KOPT-K1 (cell line): ENCODE results near the gene CDC14B.

Experiments
- H3K27ac ChIP-seq: fragments of 200-600 bp; sonication (generic); 2 replicates; pipeline ENCODE4 v1.5.1; 2016; ENCODE audit warnings: antibody characterized with exemption, mild to moderate bottlenecking, low read depth, low read length; ENCODE audit not compliant: poor library complexity, severe bottlenecking
- H3K36me3 ChIP-seq: fragments of 200-600 bp; sonication (generic); 2 replicates; pipeline ENCODE4 v1.5.1; 2017; ENCODE audit warnings: antibody characterized with exemption, mild to moderate bottlenecking, low read length, moderate library complexity; ENCODE audit not compliant: insufficient read depth
- H3K9me3 ChIP-seq: fragments of 200-600 bp; sonication (generic); 2 replicates; pipeline ENCODE4 v1.5.1; 2017; ENCODE audit warnings: antibody characterized with exemption, low read length, mild to moderate bottlenecking; ENCODE audit not compliant: insufficient read depth, poor library complexity, severe bottlenecking

Gene CDC14B

DNA sequence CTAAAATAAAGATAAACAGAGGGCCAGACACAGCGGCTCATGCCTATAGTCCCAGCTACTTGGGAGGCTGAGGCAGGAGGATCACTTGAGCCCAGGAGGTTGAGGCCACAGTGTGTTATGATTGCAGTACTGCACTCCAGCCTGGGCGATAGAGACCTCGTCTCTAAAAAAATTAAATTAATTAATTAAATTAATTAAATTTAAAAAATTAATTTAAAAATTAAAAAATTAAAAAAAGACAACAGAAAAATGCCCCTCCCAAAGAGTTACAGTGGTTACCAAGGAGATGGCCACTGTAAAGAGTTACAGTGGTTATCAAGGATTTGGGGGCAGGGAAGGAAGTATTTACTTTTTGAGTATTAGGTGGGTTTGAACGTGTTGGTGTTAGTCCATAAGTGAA lies 38.3 kb downstream of the CDC14B start:
- no peaks in the 10 kb centered on the region for H3K36me3 ChIP-seq
- no peak overlapping the region for H3K27ac ChIP-seq
- no peaks in the 10 kb centered on the region for H3K9me3 ChIP-seq

DNA sequence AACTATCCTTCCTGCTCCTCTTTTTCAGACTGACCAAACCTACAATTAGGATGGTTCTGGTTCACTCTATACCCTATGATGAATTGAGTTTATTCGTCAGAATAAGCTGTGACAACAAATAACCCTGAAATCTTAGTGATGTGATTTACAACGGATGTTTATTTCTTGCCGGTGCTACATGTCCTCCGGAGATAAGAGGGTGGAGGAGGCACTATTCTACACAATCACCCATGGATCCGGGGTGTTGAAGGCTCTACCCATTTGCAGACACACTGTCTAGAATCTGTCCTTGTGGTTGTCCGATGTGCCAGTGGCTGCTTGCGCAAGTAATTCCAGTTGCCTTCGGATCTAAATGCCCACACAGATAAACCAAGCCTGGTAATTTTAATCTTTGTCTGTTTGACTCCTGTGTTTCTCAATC lies 44.7 kb downstream of the CDC14B start:
- Histone ChIP-seq H3K27ac (no peak overlapping the region), H3K9me3 (no peaks in the 10 kb centered on the region), H3K36me3 (no peaks in the 10 kb centered on the region)

DNA sequence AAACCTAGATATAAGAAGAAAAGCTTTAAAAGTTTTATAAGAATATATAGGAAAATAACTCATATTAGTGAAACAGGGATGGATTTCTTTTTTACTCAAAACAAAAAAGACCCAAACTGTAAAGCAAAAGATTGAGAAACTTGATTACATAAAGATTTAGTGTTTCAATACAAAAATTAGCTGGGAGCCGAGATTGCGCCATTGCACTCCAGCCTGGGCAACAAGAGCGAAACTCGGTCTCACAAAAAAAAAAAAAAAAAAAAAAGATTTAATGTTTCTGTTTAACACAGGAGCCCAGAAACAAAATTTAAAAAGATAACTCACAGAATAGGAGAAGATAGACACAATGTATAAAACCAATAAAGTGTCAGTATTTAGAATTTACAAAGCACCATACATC lies 45.2 kb downstream of the CDC14B start:
- Histone ChIP-seq H3K36me3 (no peaks in the 10 kb centered on the region), H3K9me3 (no peaks in the 10 kb centered on the region), H3K27ac (no peak overlapping the region)

DNA sequence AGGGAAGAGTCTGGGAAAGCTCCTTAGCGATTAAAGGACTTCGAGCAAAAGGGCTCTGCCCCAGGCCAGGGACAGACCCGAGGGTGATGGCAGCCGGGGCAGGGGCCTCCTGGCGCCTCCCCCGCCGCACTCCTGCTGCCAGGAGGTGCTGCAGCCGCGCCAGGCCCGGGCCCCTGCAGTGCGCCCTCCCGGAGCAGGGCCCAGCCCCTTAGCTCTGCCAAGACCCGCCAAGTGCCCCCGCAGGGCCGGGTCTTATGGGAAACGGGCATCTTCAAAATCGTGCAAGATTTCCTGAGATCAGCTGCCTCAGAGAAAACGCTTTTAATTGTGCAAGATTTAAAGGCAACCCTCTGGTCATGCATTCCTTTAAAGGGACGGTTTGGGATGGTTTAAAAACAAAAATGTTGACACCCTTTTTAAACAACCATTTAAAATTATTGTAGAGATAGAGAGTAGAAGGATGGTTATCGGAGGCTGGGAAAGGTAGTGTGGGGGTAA lies 52.4 kb downstream of the CDC14B start:
- H3K27ac ChIP-seq = no peak overlapping the region
- no peaks in the 10 kb centered on the region for H3K36me3 ChIP-seq
- no peaks in the 10 kb centered on the region for H3K9me3 ChIP-seq

DNA sequence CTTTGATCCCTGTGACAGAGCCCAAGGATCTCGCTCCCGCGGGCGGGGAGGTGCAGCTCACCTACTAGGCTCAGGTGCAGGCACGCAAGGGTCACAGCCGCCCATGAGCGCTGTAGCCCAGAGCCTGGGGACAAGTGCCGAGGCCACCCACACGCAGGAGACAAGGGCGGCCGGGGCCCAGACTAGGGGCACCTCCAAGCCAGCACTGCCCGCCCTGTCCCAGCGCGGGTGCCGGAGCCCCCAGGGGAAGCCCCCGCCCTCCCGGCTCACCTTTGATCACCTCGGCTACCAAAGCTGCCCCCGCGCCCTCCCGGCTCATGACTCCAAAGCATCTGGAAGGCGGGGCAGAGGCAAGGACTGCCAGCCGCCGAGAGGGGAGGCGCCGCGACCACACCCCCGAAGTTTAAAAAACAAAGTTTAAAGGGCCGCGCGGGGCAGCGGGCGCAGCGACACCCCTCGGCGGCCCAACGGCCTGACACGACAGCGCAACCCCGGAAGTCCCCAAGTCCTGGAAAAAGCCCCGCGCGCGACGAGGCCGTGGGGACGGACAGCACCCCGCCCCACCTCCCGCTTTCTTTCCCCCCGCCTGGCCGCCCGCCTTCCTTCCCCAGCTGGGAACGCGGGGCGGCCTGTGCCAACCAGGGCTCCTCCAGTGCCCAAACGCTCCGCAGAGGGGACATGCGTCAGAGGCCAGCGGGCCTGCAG lies 53.0 kb downstream of the CDC14B start:
- Histone ChIP-seq H3K9me3 (no peaks in the 10 kb centered on the region), H3K36me3 (no peaks in the 10 kb centered on the region), H3K27ac (no peak overlapping the region)

DNA sequence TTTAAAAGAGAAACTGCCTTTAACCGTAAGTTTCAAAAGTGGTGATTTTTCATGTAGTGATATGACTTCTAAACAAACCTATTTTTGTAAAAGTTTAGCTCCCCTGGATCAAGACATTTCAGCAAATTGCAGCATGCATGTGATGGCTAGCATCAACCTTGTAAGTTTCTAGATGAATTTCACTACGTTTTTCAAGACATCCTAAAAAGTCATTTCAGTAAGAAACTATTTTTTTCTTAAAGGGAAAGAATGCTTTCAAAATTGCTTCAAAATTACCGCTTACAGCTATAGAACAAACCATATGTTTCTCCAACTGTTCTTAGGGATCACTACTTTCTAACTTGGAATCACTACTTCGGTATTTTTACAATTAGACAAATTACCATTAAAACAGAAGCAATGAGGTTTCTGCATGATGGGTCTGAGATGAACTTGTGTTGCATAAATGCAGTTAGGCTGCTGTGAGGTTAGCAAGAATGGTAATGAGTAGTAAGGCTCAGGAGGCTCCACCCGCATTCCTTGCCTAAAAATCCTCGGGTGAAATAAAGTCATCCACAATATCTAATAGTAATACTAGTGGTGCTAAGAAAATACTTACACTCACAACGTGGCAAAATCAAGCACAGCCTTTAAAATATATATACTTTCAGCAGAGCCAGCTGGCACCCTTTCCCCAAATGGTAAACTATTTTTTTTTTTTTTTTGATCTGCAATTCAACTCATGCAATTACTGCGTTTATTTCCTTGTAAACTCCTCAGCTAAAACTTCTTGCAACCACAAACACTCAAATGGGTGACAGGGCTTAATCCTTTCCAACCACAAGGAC lies 53.8 kb downstream of the CDC14B start:
- Histone ChIP-seq H3K9me3 (no peaks in the 10 kb centered on the region), H3K36me3 (no peaks in the 10 kb centered on the region), H3K27ac (no peak overlapping the region)

DNA sequence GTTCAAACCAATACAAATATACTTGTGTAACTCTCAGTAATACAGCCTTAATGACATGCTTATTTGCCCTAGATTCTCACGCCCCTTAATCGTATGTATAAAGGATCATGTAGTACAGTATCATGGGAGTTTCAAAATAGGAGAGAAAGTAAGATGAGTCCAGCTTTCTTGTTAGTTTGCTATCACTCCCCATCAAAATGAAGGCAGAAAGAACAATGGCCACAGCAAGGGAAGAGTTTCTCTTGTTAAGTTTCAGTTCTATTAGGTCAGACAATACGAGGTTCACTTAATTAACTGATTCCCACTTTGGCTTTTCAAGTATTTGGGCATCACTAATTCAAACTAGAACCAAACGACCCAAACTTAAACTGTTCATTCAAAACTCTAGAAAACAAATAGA lies 55.4 kb downstream of the CDC14B start:
- no peak overlapping the region for H3K27ac ChIP-seq
- no peaks in the 10 kb centered on the region for H3K36me3 ChIP-seq

DNA sequence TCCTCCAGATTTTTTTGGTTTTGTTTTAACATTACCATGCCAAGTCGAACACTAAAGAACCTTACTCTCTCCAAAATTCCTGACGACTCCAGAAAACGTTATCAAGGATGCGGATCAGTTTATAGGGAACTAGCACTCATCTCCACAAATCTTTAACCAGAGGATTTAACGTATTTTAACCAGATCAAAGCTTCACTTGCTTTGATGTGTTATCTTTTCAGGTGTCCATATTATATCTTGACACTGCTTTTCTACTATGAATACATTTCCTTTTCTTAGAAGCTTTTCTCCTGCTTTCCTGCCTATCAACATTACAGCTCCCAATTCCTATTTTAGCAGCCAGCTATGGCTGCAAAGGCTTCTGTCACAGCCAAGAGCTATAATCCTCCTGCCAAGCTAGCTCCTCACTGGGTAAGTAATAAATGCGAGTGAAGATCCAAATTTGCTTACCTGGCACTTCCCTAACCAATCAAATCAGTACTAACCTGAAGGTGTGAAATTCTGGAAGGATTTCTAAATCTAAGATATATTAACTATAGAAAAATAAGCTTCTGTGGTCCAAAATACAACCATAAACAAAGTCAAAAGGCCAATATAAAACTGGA lies 60.2 kb downstream of the CDC14B start:
- no peaks in the 10 kb centered on the region for H3K9me3 ChIP-seq
- no peak overlapping the region for H3K27ac ChIP-seq
- H3K36me3 ChIP-seq = no peaks in the 10 kb centered on the region

More for the DNA sequence above, 55.4 kb downstream of the CDC14B start:
- H3K9me3 ChIP-seq = no peaks in the 10 kb centered on the region

DNA sequence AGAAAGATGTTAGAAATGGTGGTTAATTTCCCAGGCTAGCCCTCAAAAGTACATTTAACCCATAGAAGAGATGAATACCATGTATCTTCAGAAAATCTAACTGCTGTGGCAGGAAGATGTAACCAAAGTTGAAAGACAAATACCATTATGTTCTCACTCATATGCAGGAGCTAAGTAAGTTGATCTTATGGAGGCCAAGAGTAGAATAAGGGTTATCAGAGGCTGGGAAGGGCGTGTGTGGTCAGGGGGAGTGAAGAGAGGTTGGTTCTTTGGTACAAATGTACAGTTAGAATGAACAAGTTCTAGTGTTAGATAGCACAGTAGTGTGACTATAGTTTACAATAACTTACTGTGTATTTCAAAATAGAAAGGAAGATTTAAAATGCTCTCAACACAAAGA lies 61.7 kb downstream of the CDC14B start:
- no peaks in the 10 kb centered on the region for H3K9me3 ChIP-seq
- H3K27ac ChIP-seq = no peak overlapping the region
- H3K36me3 ChIP-seq = no peaks in the 10 kb centered on the region

DNA sequence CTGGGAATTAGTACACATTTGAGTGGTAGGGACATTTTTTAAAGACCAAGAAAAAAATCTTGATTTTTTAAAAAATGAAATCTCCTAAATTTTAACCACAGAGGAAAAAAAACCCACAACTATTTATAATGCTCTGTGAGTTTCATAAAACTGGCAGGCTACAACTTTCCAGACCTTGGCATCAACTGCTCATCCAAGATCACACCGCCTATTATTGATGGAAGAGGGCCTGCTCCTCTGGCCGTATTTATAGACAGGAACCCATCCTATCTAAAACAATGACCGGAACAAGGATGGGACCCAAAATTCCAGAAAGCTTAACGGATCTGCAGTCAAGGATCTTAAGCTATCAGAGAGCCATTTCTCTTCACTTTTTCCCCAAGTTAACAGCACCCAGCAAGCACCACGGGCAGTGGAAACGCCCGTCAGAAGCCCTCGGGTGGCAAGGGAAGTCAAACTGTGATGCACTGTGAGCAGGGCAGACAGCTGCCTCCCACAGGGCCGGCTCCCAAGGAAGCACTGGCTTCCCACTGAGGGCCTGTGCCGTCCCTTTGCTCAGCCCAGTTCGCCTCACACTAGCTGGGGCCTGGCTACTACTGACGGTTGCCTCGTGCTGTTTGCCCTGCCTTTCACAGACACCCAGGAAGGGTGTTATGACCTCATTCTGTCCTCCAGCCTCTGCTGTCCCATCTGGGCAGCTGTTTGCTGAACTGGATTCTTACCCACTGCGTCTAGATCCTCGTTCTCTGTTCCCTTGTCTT lies 62.8 kb downstream of the CDC14B start:
- Histone ChIP-seq H3K27ac (no peak overlapping the region), H3K9me3 (no peaks in the 10 kb centered on the region), H3K36me3 (no peaks in the 10 kb centered on the region)

DNA sequence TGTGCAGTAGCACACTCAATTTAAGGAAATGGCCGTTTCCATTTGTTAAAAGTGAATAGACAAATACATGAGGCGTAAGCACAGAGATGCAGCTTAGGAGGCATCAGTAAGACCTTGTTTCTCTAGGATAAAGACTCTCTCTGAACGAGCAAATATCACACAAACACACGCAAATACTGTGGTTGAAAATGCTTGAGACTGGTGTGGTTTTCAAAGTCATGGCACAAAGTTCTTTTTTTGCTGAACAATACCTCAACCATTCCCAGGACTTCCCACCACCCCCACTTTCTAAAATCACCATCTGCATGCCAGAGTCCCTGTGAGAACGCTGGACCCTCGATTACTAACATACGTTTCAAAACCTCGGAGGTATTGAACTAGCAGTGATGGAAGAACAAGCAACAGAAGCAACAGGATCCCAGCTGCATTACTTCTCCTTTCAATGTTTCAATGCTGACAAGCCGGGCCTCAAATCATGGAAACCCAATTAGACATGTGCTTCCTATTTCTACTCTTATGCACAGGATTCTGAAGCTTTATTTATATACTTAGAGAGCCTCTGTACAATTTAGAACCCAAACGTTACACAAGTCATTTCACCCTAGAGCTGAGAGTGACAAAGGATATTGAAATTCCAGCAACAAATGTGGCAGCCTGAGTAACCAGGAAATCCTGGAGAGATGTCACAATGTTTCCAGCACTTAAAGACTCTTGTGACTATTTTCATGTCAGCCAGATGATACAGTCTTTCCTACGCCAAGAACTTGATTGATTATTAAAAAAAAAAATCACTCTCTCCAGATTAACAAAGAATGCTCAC lies 63.9 kb downstream of the CDC14B start:
- Histone ChIP-seq H3K36me3 (no peaks in the 10 kb centered on the region), H3K27ac (no peak overlapping the region), H3K9me3 (no peaks in the 10 kb centered on the region)

DNA sequence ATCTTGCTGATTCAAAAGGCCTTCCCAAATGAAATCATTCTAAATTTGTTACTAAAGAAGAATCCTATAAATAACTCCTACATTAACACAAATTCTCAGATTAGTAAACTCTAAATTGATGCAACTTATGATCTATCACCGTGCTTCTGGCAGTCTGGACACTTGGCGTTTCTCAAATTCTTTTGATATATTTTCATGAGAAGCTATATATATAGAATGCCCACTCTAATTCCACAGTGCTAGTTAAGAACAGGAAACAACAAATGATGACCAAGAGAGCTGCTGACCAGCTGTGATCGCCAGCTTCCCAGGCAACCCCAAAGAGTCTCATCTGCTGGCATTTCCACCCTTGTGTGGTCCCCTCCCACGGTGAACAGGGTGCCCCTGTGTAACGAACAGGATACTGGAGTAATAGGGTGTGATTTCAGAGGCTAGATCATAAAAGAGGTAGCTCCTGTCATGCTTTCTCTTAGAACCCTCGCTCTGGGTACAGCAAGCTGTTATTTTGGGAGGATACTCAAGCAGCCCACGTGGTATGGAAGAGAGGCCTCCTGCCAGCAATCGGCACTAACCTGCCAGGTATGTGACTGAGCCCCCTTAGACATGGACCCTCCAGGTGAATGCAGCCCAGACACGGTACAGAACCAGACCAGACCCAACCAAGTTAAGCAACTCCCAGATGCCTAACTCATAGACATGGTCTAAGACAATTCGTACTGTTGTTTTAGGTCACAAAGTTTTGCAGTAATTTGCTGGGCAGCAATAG lies 64.7 kb downstream of the CDC14B start:
- Histone ChIP-seq H3K9me3 (no peaks in the 10 kb centered on the region), H3K36me3 (no peaks in the 10 kb centered on the region), H3K27ac (no peak overlapping the region)

DNA sequence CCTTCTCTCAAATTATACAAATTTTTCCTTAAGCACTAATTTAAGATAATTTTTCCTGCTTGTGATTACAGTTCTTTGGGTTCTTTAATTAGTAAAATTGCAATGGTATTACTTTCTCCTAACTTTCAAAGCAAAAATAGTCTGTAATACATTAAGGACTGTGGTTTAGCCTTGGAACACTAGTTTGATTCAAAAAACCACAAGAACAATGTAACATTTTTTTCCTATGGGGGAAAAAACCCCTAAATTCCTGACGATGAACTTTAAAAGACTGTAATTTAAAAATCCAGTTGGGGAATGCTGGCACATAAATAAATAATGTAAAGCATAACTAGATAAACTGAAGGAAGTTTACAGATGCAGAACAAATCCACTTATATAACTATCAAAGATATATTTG lies 65.3 kb downstream of the CDC14B start:
- Histone ChIP-seq H3K9me3 (no peaks in the 10 kb centered on the region), H3K36me3 (no peaks in the 10 kb centered on the region), H3K27ac (no peak overlapping the region)

DNA sequence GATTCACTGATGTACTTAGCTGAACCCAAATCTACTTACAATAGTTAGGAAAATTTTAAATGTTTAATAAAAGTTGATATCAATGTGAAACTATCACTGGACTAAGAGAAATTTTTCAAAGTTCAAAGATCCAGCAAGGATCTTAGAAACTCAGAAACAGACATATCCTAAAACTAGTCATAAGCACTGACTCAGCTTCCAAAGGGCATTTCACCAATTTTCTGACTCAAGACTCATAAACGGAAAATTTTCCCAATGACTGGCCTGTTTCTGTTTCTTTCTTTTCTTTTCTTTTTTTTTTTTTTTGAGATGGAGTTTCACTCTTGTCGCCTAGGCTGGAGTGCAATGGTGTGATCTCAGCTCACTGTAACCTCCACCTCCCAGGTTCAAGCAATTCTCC lies 66.6 kb downstream of the CDC14B start:
- H3K36me3 ChIP-seq = no peaks in the 10 kb centered on the region
- no peaks in the 10 kb centered on the region for H3K9me3 ChIP-seq
- H3K27ac ChIP-seq = no peak overlapping the region
